Ovary (tissue), 3 donors: ENCODE measurements around the gene ARAP1.

Experiments used
- POLR2A ChIP-seq: fragments of 450-650 bp; IDR thresholded peaks from one replicate; pipeline ENCODE4 v1.6.1; 2017; ENCODE audit warnings: antibody characterized with exemption, mild to moderate bottlenecking, moderate library complexity
- TF ChIP-seq, protein P1 (sequence below), 3 donors: fragments of 450-650 bp in 2 of 3; fragments of 200-600 bp in 1 of 3; IDR thresholded peaks; one replicate each; pipeline versions ENCODE4 v1.5.1 to v1.8.0; 2016 to 2022; ENCODE audit warnings: antibody characterized with exemption in 3 of 3, mild to moderate bottlenecking in 1 of 3
- donor health status: DM: no; HTN: no; CAD: no.

DNA sequence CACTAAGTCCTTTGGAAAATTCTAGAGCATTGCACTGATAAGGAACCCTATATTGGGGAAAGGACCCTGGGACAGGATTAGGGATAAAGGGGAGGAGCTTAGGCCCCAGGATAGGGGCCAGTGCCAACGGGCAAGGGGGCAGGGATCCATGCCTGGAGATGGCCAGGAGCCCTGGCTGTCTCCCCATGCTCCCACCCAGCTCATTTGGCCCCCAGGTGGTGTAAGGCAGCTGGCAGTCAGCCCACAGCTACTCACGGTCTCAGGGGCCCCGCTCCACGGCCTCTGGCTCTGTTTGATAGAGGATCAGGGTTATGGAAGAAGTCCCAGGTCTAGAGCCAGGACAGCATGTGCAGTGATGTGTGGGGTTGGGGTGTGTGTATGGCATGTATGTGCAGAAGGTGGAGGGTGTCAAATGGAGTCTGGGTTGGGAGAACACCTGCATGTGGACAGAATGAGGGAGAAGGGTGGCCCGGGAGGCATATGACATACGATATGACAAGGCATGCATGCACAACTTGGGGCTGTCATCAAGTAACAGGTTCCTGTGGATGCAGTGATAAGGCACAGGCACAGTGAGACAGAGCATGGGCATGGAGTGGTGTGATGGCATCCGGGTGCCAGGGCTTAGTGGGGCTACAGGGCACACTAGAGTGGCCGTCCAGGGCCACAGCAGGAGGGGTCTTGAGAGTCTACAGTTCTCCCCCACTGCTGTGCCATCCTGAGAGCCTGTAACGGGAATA is 59.5 kb downstream of the ARAP1 start:
- TF ChIP-seq, protein P1, sequence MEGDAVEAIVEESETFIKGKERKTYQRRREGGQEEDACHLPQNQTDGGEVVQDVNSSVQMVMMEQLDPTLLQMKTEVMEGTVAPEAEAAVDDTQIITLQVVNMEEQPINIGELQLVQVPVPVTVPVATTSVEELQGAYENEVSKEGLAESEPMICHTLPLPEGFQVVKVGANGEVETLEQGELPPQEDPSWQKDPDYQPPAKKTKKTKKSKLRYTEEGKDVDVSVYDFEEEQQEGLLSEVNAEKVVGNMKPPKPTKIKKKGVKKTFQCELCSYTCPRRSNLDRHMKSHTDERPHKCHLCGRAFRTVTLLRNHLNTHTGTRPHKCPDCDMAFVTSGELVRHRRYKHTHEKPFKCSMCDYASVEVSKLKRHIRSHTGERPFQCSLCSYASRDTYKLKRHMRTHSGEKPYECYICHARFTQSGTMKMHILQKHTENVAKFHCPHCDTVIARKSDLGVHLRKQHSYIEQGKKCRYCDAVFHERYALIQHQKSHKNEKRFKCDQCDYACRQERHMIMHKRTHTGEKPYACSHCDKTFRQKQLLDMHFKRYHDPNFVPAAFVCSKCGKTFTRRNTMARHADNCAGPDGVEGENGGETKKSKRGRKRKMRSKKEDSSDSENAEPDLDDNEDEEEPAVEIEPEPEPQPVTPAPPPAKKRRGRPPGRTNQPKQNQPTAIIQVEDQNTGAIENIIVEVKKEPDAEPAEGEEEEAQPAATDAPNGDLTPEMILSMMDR (IDR thresholded peaks at IDR 0.05) = no peak
- no peak for TF ChIP-seq POLR2A
